Colon (tissue), 2 donors: ENCODE data around the gene DLL4.
"Not testable (repeated sequence)": the region's sequence is repeated elsewhere in the genome, so short reads cannot be mapped to it uniquely, and the experiment has no call there.

ENCODE experiments used
- FAIRE-seq: peaks from 2 replicates; lab custom pipeline; 2012; peaks lifted over from hg19 to GRCh38; lab: Jason Lieb, UNC
- donor health status: control.
- donor health status: control.

Gene DLL4

GRCh38 chr15:40958723-40959122 is 29.6 kb downstream of the DLL4 start:
- FAIRE-seq = no peak

GRCh38 chr15:40959331-40960141 is 30.4 kb downstream of the DLL4 start:
- no peak for FAIRE-seq

DNA sequence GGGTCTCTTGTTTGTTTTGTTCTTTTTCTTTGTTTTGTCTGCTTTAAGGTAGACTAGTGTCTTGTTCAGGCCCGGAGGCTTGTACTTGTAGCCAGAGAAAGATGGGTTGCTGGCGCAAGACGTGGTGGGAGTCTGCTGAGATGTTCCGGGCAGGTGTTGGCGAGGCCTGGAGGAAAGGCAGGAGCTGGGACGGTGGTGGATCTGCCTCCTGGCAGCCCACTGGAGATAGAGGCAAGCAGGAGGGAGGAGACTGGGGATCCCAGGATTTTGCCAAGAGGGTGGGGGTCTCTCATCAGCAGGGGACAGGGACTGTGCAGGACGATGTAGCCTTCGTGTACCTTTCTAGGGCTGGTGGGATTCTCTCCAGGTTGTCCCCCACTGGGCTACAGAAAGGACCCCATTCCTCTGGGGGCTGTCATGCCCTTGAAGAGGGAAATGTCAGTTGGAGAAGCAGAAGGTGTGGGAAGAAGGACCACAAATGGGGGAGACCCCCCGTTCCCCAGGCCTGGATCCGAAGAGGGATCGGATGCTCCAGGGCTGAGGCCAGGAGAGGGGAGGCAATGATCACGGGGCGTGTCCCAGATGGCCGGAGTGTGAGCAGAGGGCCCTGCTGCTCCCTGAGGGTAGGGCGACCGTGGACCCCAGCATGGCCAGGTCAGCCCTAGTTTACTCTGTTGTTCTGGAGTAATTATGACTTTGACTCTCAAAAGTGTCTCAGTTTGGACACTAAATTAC is 31.2 kb downstream of the DLL4 start:
- no peak for FAIRE-seq

DNA sequence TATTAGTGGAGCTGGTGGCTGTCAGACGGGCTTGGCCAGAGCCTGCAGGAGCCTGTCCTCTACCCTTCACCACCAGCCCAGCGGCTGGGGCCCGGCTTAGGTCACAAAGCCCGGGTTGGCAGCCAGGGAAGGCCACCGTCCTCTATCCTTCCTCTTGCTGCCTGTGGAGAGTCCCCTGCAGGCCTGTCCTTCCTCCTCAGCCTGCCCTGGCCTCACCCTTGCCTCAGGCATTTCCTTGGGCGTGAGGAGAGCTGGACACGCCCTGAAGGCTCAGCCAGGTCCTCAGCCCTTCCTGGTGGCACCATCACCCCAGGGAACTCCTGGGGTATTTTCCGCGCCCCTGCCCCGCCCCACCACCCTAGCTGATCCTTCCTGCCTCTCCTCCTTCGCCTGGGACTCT is 31.8 kb downstream of the DLL4 start:
- no peak for FAIRE-seq

- not testable (repeated sequence) for FAIRE-seq
Observed at GRCh38 chr15:40961740-40962139, 32.6 kb downstream of the DLL4 start.

DNA sequence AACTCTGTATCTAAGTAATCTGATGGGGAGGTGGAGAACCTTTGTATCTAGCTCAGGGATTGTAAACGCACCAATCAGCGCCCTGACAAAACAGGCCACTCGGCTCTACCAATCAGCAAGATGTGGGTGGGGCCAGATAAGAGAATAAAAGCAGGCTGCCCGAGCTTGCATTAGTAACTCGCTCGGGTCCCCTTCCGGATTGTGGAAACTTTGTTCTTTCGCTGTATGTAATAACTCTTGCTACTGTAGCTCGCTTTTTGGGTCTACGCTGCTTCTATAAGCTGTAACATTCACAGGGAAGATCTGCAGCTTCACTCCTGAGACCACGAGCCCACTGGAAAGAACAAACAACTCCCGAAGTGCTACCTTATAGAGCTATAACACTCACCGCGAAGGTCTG is 33.2 kb downstream of the DLL4 start:
- not testable (repeated sequence) for FAIRE-seq

DNA sequence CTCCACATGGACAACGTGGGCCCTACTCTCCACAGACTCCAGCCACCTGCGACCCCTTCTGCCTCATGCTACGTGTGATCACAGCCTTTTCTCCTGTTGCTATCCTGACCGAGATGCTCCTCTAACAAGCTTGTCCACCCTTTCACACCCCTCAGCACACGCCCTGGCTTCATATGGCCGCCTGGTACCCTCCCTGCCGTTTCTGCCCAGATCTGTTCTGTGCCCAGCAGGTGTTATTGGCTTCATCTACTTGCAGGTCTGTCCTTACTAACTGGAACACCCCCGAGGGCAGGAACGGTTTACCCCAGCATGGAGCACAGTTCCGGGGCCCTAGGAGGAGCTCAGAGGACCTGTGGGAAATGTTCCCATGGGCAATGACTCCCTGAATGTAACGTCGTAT is 34.1 kb downstream of the DLL4 start:
- FAIRE-seq = no peak

- no peak for FAIRE-seq
Observed at GRCh38 chr15:40964006-40964405, 34.9 kb downstream of the DLL4 start.

DNA sequence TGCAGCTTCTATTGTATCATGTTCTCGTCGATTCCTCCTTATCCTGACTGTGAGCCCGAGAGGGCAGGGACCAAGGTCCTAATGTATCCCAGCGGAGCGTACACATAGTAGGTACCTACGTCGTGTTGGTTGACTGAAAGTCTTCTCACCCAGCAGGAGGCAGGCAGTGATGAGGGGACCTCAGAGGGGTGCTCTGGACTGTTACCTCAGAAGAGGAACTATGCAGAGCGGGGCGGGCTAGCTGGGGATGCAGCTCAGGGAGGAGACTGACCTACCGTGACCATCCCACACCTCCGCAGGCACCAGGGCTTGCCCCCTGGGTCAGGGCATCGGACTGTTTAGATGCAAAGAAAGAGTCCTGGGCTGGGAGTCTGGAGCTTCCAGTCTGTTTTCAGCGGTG is 35.5 kb downstream of the DLL4 start:
- FAIRE-seq = no peak

GRCh38 chr15:40968290-40969085 is 39.3 kb downstream of the DLL4 start:
- FAIRE-seq = no peak

DNA sequence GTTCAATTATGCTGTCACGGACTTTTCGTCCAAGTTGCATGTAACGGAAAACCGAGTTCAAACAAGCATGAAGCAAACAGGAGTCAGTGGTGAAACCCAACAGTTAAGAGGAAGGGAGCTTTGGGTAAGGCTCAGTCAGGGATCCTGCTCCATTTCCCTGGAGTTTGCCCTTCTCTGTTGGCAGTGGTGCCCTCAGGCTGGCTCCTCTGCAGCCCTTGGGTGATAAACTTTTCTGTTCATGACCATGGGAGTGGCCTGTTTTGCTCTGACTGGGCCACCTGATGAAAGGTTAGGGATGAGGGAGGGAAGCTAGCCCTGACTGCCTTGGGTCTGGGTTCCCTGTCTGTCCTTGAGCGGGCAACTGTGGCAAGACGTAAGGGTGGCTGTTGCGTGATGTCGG is 40.2 kb downstream of the DLL4 start:
- no peak for FAIRE-seq

- FAIRE-seq = no peak
Observed at GRCh38 chr15:40974879-40975278, 45.7 kb downstream of the DLL4 start.

DNA sequence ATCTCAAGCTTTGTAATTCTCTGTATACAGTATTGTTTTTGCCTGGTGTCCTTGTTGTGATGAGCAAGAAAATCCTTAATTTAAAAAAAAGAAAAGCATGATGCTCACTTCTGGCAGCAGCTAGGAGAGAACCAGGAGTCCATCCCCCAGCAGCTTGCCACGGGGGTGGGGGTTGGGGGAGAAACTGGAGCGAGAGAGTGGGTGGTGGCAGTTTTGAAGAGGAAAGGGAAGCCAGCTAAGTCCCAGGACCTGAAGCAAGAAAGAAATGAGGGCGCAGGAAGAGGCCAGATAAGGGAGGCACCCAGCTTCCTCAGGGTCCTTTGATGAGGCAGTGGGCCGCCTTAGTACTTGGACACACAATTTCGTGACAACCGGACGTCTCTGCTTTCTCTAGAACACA is 47.7 kb downstream of the DLL4 start:
- no peak for FAIRE-seq

GRCh38 chr15:40978141-40978540 is 49.0 kb downstream of the DLL4 start:
- no peak for FAIRE-seq

DNA sequence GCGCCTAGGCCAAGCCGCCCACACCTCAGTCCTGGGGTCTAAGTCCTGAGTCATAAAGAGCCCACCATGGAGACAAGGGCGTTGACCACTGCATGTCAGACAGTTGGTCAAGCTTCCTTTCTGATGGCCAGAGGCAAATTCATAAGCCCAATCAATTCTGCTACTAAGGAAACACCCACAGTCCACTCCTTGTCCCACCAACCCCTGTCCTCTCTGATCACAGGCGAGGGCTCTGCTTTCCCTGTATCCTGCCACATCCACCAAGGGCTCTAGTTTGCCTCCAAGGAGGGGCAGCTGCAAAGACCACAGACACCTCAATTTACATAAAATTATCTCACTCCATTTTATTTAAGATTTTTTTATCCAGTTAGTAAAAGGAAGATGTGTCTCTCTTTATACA is 49.4 kb downstream of the DLL4 start:
- FAIRE-seq = no peak

GRCh38 chr15:40981186-40981585 is 52.0 kb downstream of the DLL4 start:
- FAIRE-seq = no peak

- FAIRE-seq = no peak
Observed at GRCh38 chr15:40982855-40983254, 53.7 kb downstream of the DLL4 start.

DNA sequence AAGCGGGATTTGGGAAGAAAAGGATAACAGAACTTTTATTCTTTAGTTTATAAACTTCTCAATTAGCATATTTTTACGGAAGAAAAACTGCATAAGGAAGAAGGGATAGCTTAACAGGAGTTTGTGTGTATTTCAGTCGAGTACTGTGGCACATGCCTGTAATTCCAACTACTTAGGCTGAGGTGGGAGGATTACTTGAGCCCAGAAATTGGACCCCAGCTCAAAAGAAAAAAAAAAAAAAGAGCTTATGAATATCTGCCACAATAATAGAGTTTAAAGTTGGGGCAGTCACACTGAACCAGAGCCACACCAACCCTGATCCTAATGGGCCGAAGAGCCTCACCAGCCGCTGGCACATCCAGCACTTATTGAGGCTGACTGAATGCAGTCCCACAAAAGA is 55.3 kb downstream of the DLL4 start:
- FAIRE-seq = no peak

DNA sequence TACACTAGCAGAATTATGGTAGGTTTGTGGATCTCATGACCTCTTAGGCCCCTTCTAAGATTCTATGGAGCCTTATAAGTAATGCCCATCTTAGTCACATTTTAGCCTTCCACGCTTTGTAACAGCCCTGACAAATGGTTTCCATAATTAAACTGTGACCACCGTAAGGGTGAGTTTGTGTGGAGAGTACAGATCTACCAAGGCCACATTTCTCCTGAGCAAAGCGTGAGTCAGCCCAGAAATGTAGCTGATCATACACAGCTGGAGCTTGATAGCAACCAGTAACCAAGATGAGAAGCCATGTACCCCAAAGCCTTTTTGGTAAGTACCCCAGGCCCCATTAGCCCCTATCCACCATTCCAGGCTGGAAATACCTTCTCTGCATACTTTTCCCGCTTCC is 55.8 kb downstream of the DLL4 start:
- FAIRE-seq = no peak

- FAIRE-seq = no peak
Observed at GRCh38 chr15:40985541-40986330, 56.6 kb downstream of the DLL4 start.

GRCh38 chr15:40986820-40987219 is 57.7 kb downstream of the DLL4 start:
- no peak for FAIRE-seq

DNA sequence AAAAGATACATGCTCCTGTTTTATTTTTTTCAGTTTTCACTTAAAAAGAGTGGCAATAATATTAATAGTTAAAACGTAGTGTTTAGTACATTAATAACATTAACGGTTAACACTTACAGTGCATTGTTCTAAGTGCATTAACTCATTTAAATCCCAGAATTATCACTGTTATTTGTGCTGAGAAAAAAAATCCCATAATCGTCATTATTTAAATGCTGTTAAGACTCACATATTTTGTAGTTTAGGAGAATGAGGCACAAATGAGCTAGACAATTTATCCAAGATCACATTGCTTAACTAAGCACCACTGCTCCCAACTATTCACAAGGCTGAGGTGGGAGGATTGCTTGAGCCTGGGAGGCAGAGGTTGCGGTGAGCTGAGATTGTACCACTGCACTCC is 59.0 kb downstream of the DLL4 start:
- FAIRE-seq = no peak
